HT-29 (cell line): Measurements from ENCODE around the gene HCN1. TPM values are rescaled to one million over a fixed set of nuclear protein-coding genes. Genes with fewer than 3 reads are reported as not detected.

Source experiments
- DNase-seq: peaks from one replicate; pipeline ENCODE4 v3.0.0-alpha.2; 2015; ENCODE audit warnings: low spot score
- total RNA-seq: library from RNA; depleted of rRNA; stranded (reverse); fragments of >200 nt; shearing (Covaris generic); gene quantifications from 2 replicates; pipeline ENCODE4 v1.2.3, GENCODE V29; 2014

The HCN1 gene
- total RNA-seq, 1 experiment from 2014 or later, result not detected

DNA sequence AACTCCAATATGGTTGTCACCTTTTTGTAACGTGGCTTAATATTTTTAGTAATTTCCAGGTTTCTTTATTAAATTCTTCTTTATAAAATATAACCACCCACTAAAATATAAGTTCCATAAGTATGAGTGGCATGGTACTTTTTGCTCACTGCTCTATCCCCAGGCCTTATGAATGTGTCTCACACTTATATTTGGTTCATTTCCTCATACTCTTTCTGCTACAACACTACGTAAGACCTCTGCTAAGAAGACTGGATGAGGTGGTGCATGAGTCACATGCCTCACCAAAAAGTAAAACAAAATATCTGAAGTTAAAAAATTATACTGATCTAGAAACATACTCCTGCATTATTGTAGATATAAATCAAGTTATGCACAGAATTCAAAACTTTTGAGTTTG is 400.9 kb downstream of the HCN1 start:
- no peak for DNase-seq

DNA sequence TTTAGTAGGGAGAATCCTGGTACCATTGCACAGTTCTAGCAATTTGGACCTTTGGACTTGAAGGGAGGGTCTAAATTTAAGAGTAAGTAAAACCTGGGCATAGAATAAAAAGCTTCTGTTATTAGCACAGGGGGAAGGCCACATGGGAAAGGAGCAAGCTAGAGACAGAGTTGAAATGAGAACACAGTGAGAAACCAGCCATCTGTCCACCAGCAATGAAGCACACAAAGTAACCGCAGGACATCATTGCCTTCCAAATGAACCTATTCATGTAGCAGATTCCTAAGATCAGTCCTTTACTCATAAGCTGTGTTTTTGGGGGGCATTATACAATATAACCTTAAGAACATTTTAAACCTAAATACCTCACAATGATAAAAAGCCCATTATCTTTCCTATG is 407.4 kb downstream of the HCN1 start:
- no peak for DNase-seq

DNA sequence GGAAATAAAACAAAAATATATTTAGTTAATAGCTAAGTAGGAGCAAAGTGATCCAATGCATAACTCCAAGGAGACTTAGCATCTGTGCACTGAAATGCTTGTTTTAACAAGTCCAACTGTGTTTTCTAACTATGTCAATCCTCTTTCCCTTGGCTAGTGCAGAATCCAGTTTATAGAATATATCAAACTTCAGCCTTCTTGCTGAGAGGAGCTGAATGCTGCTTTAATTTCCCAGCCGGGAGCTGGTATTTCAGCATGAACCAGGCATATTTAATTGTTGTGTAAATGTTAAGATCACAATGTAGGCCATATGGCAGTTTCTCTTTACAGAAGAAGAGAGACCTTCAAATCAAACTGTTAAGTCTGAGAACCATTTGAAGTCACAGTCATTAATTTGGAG is 411.7 kb downstream of the HCN1 start:
- DNase-seq, result no peak

DNA sequence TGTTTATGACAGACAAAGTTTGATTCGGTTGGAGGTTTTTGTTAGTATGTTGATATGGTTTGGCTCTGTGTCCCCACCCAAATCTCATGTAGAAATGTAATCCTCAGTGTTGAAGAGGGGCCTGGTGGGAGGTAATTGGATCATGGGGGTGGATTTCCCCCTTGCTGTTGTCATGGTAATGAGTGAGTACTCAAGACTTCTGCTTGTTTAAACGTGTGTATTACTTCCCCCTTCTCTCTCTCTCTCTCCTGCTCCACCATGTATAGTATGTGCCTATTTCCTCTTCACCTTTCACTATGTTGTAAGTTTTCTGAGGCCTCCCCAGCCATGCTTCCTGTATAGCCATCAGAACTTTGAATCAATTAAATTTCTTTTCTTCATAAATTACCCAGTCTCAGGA is 415.1 kb downstream of the HCN1 start:
- no peak for DNase-seq

DNA sequence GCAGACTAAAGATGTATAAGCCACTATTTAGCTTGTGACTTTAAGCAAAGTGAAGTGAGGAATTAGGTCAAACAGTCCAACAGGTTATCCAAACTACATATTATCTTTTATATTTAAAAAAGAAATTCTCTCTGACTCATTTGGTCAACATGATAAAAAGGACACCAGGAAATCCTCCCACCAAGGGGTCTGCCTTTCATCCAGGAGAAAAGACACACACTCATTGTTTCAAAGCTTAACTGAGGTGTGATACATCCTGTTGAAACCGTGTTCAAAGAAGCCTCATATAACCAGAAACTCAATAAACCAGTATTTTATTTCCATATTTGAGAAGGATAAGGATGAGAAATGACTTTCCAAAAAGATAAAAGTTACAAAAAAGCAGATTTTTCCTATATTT is 417.1 kb downstream of the HCN1 start:
- DNase-seq, result no peak

DNA sequence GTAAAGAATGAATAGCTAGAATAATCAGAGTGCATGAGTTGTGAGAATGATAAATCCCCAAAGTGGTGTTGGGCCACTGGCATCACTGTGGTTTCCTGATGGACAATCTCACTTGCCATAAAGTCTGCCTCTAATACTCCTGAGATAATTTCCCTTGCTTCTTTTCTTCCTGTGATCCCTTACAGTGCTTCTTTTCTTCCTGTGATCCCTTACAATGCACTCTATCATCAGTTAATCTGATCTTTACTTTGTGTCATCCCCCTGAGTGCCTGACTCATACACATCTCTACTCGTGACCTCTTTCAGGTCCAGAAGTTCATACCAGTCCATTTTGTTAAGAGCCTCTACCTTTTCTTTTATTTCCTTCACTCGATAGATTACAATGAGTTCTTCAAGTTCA is 418.3 kb downstream of the HCN1 start:
- DNase-seq, result no peak

DNA sequence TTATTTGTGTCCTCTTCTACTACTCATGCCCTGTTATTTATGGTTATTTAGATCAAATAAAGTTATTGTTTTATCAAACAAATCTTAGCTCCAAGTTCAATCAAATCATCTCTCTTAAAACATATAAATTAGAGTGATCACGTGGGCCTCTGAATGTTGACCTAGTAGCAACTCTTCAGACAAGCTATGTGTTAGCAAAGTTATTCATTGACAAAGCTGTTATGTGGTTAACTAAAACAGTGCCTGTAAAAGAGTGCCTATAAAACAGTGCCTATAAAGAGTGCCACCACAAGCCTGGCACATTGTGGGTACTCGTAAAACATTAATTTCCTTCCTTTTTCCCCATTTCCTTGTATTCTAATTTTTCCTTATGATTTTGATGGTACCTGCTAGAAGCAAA is 421.9 kb downstream of the HCN1 start:
- DNase-seq, result peak; percentile 89

DNA sequence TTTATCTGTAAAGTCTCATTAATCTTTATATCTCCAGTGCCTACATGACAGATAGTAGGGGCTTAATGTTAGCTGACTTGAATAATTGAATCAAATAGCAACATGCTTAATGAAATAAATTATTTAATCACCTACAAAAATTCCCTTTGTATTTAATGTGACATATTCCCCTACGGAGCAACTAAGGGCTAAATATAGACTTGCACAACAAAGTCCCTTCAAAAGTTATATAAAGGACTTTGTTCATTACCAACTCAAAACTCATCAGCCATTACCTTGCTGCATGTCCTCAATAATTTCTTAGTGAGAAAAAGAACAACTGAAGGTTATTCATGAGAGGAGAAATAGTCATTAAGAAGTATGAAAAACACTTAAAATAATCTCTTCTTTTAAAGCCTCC is 424.6 kb downstream of the HCN1 start:
- no peak for DNase-seq

DNA sequence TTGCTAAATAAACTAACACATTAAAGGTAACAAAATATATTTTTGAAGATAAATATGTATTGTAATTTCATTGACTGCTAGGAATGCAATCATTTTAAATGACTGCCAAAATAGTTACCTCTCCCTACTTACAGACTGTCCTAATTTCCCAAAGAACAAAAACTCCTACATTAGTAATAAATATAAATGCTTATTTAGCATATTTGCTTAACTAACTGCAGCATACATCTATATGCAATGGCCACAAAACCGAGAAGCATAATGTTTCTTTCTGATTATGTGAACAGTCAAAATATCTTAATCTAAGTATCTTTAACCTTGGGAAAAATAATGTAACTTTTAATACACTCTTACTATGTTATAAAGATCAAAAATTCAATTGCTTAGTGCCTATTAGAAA is 431.7 kb downstream of the HCN1 start:
- DNase-seq, result no peak

DNA sequence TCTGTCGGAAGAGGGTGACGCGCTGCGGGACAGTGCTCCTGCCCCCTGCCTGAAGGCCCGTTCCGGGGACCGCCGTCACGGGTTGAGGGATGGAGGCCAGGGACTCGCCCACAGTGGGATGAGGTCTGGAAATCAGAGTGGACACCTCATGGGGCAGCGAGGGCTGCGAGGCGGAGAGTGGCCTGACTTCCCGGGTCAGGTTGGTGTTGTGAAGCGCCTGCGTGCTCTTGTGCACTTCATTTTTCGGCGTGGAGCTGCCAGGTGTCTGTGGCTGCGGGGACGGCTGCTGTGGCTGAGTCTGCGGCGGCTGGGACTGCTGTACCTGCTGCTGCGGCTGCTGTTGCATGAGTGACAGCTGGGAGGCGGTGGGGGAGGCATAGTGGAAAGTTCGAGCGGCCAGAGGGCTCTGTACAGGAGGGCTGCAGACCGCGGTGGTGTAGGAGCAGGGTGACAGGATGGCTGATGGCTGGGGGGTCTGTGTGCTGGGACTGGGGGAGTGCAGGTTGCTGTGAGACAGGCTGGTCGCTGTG is 434.1 kb downstream of the HCN1 start:
- no peak for DNase-seq

DNA sequence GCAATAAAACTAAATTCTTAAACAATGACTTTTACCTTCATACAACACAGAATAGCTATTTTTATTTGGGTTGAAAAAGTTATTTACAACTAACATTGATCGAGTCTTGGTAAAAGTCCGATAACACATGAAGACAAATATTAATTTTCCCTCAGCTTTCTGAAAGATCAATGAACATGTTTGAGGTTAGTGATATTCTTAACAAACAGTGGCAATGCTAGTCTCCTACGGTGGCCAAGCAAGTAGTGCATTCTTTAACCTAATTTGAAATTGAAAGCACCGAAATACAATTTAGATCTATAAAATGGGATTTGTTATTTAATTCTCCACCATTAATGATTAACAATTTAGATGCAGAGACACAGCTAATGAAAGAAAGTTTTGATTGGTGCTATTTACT is 435.1 kb downstream of the HCN1 start:
- DNase-seq, result no peak

DNA sequence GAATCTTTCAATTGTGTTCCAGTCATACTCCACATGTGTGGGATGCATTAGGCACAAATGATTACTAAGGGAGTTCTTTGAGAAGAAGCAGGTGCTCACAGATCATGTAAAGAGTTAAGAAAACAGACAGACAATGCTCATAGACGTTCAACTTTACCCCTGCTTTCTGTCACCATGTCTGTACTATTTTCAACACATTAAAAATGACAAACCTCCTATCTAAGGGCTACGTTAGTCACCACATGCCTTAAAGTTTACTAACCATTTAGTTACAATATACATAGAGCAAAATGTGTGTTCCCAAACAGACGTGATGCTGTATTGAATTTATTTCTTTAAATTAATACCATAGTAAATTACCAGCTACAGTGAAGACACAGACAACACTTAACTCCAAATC is 435.9 kb downstream of the HCN1 start:
- DNase-seq, result no peak

DNA sequence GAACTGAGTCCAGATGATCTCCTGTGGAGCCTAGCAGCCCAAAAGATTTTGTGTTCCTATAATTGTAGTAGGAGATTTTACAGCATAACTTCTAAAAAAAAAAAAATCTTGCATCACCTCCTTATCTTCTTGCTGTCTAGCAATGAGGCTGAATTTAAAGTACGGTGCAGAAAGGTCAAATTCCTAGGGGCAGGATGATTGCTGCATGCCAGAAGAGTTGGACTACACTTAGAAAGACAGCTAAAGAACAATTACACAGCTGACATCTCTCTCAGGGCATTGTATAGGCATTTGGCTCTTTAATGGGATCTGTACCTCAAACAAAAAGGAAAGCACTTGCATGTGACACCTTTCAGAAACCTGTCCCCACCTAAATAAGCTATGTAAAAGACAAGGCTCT is 443.2 kb downstream of the HCN1 start:
- DNase-seq, result no peak

DNA sequence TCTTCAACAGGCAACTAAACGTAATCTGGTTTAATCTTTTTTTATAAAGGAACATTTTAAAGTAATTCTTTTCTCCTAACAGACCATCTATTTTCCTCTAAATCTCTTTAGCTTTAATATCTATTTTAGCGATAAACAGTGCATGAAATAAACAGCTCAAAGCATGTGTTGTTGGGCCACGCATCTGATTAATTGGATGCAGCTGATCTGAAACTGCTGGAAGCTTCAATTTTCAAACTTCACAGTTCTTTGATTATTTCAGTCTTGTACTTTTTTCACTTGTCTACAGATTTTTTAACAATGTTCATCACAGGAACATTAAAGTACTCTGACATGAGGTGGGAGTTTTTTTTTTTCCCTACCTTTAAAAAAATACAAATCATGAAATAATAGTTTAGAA is 443.6 kb downstream of the HCN1 start:
- no peak for DNase-seq

DNA sequence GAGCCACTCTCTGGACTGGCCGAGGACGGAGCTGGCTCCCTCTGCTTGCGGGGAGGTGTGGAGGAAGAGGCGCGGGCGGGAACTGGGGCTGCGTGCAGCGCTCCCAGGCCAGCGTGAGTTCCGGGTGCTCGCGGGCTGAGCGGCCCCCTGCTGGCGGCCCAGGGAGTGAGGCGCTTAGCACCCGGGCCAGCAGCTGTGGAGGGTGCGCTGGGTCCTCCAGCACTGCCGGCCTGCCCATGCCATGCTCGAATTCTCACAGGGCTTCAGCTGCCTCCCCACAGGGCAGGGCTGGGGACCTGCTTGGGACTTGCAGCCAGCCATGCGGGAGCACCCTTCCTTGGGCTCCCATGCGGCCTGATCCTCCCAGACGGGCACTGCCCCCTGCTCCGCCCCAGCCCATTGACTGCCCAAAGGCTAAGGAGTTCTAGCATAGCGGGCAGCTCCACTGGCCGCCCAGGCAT is 470.6 kb downstream of the HCN1 start:
- no peak for DNase-seq

DNA sequence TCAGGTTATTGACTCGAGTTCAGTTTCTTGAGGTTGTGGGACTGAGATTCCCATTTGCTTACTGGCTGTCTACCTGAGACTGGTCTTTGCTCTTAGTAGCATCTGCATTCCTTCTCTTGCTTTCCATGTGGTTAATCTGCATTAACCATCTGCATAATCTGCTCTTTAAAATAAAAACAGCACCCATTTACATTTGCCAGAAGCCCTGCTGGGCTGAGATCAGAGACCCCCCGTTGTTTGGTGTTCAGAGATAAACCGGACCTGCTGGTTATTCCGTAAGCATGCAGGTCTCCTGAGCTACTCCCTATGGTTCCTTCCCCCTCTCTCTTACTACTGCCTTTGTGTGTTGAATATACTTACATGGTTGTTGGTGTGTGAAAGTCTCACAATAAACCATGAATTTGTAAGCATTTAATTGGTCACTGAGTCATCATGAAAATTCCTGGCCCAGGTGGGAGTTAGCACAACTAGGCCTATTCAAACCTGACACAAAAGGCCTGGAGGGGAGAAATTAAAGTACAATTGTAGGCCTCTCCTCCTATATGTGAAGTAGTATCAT is 490.7 kb downstream of the HCN1 start:
- no peak for DNase-seq
